NCI-H1436 (cell line): ENCODE data around the gene EDIL3.
"Not testable (repeated sequence)": the region's sequence is repeated elsewhere in the genome, so short reads cannot be mapped to it uniquely, and the experiment has no call there.

Experiments used
- DNase-seq: peaks from one replicate; lab custom pipeline; 2025; lab: John Stamatoyannopoulos, UW

Gene EDIL3

DNA sequence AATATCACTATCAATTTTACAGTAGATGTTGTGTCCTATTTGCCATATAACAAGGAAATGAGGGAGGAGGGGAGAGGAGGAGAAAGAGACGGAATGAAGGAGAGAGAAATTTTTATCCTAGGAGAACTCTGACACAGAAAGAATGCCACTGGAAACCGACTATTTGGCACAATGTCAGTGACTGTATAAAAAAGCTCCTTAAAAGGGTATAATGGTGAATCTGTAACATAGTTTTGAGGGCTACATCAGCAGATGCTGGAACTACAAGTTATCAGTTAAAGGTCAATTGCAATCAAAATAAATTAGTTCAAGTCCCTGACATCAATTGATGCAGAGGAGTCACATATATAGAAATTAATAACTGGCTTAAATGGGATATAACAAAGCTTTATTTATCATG is 5.7 kb downstream of the EDIL3 start:
- no peak for DNase-seq

DNA sequence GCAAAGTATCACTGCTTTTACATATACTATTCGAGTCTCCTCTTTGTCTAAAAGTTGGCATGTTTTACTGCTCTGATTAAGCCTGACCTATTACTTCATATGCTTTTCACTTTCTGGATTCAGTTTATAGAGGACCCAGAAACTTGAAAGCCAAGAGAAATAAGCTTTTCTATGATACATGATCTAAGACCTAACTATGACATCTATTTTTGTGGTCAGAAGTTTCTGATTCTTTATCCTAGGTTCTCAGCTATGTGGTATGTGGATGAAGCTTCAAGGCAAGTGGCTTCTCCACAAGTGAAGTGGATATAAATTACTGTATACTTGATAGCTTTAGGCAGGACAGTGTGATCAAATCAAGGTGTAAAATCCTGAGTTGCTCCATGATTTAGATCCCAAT is 6.3 kb downstream of the EDIL3 start:
- DNase-seq = no peak

DNA sequence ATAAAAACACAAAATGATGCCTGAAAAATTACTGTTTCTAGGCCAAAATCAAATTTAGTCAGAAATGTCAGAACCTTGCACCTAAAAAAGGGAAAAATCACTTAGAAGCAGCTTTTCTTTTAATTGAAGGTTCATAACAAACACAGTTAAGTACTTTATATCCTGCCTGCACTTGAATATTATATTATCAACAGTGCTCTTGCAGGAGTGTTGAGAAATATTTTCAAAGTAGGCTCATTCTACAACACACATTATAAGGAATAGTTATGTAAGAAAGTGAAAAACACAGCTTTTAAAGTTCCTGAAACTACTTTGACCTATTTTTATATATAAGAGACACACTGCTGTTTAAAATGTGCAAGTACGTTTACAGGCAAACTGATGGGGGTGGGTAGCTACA is 8.3 kb downstream of the EDIL3 start:
- no peak for DNase-seq

DNA sequence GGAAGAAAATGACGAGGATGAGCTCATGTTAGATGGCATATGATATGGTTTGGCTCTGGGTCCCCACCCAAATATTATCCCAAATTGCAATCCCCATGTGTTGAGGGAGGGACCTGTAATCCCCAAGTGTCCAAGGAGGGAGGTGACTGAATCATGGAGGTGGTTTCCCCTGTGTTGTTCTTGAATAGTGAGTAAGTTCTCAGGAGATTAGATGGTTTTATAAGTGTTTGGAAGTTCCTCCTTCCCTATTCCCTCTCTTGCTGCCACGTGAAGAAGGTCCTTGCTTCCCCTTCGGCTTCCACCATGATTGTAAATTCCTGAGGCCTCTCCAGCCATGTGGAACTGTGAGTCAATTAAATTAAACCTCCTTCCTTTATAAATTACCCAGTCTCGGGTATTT is 10.1 kb downstream of the EDIL3 start:
- DNase-seq = no peak

DNA sequence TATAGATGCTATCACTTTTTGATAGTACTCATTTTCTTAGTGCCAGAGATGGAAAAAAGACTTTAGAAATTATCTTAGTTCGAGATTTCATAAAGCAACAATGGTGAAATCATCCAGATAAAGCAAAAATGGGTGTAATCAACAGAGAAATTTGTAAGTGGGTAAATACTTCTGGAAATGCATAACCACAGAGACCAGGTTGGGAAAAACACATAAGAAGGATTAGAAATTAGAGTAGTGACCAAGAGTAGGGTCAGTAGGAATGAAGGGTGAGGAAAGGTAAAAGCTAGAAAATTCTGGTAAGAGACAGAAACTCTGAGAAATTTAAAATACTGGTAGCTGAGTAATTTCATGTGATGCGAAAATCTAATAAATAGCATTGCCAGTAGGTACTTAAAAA is 11.2 kb downstream of the EDIL3 start:
- no peak for DNase-seq

DNA sequence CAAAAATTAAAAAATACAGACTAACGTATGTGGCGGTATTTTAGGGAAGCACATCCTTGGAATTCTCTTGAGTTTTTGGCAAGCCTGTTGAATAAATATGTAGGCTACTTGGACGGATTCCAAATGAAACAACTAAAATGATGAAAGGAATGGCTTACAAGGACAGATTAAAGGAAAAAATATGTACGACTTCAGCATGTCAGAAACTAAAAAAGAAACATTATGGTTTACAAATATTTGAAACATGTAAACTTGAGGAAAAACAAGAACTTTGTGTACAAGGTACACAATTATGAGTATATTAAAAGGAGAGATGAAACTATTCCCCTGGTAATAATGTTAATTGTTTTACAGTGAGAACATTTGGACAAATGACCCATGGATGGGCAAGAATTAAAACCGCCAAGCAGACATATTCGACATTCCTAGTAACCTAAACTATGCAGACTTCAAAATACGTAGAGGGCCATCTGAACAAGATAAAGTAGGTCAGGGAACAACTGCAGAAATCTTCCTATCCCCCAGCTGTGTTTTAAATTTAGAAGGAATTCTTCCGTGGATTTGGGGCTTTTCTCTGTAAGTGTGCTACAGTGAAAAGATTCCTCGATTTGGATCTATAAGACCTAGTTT is 12.5 kb downstream of the EDIL3 start:
- DNase-seq = no peak

- DNase-seq = no peak
Observed at GRCh38 chr5:84370176-84370575, 14.5 kb downstream of the EDIL3 start.

DNA sequence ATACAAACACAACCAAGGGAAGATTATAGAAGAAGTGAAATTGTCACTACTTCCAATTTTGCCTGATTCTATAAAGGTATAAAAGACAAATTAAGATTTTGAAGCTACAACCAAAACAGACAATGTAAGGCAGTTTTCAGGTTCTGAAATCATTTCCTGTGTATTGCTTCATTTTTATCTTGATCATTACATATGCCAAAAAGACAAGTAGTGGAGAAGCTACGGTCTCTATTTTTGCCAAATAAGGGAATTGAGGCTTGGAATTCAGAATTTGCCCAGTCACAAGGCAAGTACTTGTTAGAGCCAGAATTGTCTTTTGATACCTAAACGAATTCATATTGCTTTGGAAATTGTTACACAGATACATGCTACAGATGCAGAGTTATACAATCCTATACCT is 20.6 kb downstream of the EDIL3 start:
- DNase-seq = no peak

DNA sequence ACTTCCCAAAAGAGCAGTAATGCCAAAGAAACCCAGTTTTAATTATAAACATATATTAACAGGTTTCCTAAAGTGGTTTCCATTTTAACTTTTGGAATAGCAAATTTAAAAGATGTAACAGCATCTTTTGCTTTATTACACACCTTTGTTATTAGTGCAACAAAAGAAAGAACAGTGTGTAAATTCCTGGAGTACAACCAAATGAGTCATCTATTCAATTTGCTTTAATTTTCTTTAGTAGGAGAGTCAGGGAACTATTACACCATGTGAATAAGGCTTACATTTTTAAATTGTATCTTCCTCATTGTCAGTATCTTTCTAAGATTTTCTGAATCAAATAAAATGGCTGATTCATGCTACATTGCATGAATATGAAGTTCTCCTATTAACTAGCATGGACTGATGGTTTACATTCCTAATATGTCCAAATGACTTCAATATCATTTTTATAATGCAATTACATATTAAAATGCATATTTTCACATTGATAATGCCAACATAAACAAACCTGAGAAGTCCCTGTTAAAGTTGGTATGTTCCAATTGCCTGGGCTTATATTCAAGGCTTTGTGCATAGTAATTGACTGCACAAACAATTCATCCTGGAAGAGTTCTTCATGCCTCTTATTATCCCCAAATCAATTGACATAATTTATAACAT is 22.5 kb downstream of the EDIL3 start:
- DNase-seq = no peak

DNA sequence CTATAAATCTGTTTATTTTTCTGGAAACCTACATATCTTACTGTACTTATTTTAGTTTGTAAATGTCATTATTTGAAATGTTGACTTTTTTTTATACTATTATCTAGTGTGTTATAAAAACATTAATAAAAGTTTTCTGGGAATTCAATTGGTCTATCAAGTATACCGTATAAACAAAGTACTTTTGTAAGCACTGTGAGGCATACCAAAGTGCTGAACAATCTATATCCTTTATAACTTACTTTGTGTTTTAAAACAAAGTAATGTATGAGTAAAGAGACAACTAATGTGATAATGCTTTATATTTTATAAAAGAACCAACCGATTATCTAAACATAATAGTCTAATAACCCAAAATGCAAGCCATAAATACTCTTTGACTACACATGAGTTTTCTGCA is 23.1 kb downstream of the EDIL3 start:
- no peak for DNase-seq

- DNase-seq = no peak
Observed at GRCh38 chr5:84360056-84360455, 24.6 kb downstream of the EDIL3 start.

- DNase-seq = no peak
Observed at GRCh38 chr5:84354101-84354500, 30.6 kb downstream of the EDIL3 start.

- no peak for DNase-seq
Observed at GRCh38 chr5:84344788-84345187, 39.9 kb downstream of the EDIL3 start.

- no peak for DNase-seq
Observed at GRCh38 chr5:84343171-84343570, 41.5 kb downstream of the EDIL3 start.

GRCh38 chr5:84332106-84332505 is 52.6 kb downstream of the EDIL3 start:
- no peak for DNase-seq

DNA sequence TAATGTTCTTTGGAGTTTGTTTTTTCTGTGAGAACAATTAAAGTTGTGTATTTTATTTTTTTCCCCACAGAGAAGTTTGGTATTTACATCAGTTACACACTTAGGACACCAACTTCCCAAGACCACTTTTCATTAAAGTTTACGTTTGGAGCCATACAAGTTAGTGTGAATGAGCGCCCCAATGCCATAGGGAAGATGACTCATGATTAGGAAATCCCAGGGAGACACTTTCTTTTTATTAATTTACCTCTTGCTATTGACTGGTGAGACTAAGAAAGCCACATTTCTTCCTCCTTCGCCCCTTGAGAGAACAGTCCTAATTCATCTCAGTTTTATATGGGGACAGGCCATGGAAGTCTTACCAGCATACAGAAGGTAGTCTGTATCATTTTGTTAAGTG is 57.1 kb downstream of the EDIL3 start:
- no peak for DNase-seq

- no peak for DNase-seq
Observed at GRCh38 chr5:84322646-84323045, 62.0 kb downstream of the EDIL3 start.

DNA sequence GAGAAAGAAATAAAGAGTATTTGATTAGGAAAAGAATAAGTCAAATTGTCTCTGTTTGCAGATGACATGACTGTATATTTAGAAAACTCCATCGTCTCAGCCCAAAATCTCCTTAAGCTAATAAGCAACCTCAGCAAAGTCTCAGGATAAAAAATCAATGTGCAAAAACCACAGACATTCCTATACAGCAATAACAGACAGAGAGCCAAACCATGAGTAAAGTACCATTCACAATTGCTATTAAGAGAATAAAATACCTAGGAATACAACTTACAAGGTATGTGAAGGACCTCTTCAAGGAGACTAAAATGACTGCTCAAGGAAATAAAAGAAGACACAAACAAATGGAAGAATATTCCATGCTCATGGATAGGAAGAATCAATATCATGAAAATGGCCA is 66.9 kb downstream of the EDIL3 start:
- not testable (repeated sequence) for DNase-seq

DNA sequence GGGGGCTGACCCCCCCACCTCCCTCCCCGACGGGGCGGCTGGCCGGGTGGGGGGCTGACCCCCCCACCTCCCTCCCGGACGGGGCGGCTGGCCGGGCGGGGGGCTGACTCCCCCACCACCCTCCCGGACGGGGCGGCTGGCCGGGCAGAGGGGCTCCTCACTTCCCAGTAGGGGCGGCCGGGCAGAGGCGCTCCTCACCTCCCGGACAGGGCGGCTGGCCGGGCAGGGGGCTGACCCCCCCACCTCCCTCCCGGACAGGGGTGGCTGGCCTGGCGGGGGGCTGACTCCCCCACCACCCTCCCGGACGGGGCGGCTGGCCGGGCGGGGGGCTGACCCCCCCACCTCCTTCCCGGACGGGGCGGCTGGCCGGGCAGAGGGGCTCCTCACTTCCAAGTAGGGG is 72.4 kb downstream of the EDIL3 start:
- DNase-seq = not testable (repeated sequence)

GRCh38 chr5:84309850-84310249 is 74.8 kb downstream of the EDIL3 start:
- DNase-seq = not testable (repeated sequence)

DNA sequence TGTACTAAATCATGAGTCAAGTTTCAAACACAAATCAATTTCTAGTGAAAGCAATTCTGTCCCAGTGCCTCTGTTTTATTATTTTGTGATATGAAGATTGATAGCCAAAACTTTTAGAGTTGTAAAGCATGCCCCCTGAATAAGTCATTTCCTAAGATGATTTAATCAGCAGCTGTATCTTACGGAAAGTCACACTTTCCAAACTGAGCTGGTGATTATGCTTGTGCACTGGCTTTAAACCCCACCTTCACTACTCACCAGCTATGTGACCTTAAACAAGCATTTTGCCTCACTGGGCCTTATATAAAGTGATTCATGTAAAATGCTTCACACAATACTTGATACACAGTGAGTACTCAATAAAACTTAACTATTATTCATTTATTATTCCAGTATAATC is 78.1 kb downstream of the EDIL3 start:
- no peak for DNase-seq

GRCh38 chr5:84304599-84304998 is 80.1 kb downstream of the EDIL3 start:
- no peak for DNase-seq

GRCh38 chr5:84303315-84303714 is 81.4 kb downstream of the EDIL3 start:
- no peak for DNase-seq

DNA sequence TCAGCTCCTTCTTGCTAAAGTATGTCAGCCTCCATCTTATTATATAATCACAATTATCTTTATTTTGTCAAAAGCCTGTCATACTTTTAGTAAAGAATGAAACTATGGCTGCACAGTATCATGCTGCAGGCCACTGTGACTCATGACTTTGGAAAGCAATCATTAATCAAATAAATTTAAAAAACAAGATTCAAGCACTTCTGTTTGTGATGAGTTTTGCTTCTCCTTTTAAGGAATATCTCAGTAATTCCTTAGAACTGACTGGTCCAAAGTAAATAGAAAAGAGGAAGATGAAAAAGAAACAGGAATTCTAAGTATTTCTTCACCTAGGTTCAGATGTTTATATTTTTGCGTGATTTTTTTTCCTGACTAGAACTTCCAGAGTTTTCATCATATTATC is 83.1 kb downstream of the EDIL3 start:
- no peak for DNase-seq
